Measurements from ENCODE around the gene PHKB.
"Not testable (repeated sequence)": the region's sequence is repeated elsewhere in the genome, so short reads cannot be mapped to it uniquely, and the experiment has no call there.

- not testable (repeated sequence) for TF ChIP-seq PATZ1 (CRISPR knock-in tag; IDR thresholded peaks at IDR 0.05; ENCODE audit: borderline replicate concordance); GLIS3 (CRISPR knock-in tag; IDR thresholded peaks at IDR 0.05); ZC3H10 (CRISPR knock-in tag; IDR thresholded peaks at IDR 0.05)
Measured at GRCh38 chr16:47541135-47541534, 80.0 kb downstream of the PHKB start.

Measured in SK-N-SH treated with all-trans-retinoic acid at 6 μM for 48 hours (cell line).